K562 (cell line): ENCODE measurements around the gene CEP250. TPM values are rescaled to one million over a fixed set of nuclear protein-coding genes. Genes with fewer than 3 reads are reported as not detected.
A peak's percentile ranks its signal among the peaks of the same experiment; 100 is the strongest.

ENCODE experiments used
- BDP1 ChIP-seq: IDR thresholded peaks from 3 replicates; pipeline ENCODE4 v1.6.1; 2011; ENCODE audit not compliant: insufficient read length, insufficient read depth
- CREM ChIP-seq: IDR thresholded peaks from 2 replicates; pipeline ENCODE4 v1.6.1; 2014; ENCODE audit warnings: antibody characterized with exemption, low read depth
- FIP1L1 ChIP-seq: fragments of 200-400 bp; formaldehyde crosslinking; IDR thresholded peaks from 2 replicates; pipeline ENCODE4 v1.6.1; 2018; ENCODE audit warnings: mild to moderate bottlenecking, low read depth, low read length; ENCODE audit not compliant: poor library complexity, severe bottlenecking
- HIVEP1 ChIP-seq: fragments of 250-450 bp; sonication (Bioruptor Pico); IDR thresholded peaks from 2 replicates; pipeline ENCODE4 v1.4.0; 2020; ENCODE audit warnings: mild to moderate bottlenecking
- HNRNPUL1 ChIP-seq: fragments of 200-400 bp; formaldehyde crosslinking; IDR thresholded peaks from 2 replicates; pipeline ENCODE4 v1.6.1; 2017; ENCODE audit warnings: low read length
- ILF3 ChIP-seq: fragments of 450-650 bp; IDR thresholded peaks from 2 replicates; pipeline ENCODE4 v1.6.1; 2018; ENCODE audit warnings: antibody characterized with exemption, mild to moderate bottlenecking, moderate library complexity, borderline replicate concordance
- MYC ChIP-seq, 2 experiments: fragments of 250-450 bp in 1 of 2; sonication (Bioruptor Pico) in 1 of 2; IDR thresholded peaks; 2 replicates each; pipeline versions ENCODE4 v1.5.1 to v1.6.1; 2012 to 2021; ENCODE audit warnings: low read depth in 2 of 2, borderline replicate concordance in 1 of 2, improper control_type of control experiment in 1 of 2, low read length in 1 of 2, mild to moderate bottlenecking in 1 of 2, moderate library complexity in 1 of 2
- NCOA1 ChIP-seq: fragments of 450-650 bp; IDR thresholded peaks from 2 replicates; pipeline ENCODE4 v1.6.1; 2016; ENCODE audit warnings: low read depth
- NFE2L1 ChIP-seq: fragments of 450-650 bp; IDR thresholded peaks from 2 replicates; pipeline ENCODE4 v1.6.1; 2016; ENCODE audit warnings: missing genetic modification characterization, low read depth, mild to moderate bottlenecking, missing compliant biosample characterization, moderate library complexity, borderline replicate concordance
- PCBP2 ChIP-seq: fragments of 200-400 bp; formaldehyde crosslinking; IDR thresholded peaks from 2 replicates; pipeline ENCODE4 v1.6.1; 2018; ENCODE audit warnings: low read length, low read depth, mild to moderate bottlenecking, moderate library complexity; ENCODE audit not compliant: poor library complexity, severe bottlenecking
- PML ChIP-seq: IDR thresholded peaks from 2 replicates; pipeline ENCODE4 v1.6.1; 2012; ENCODE audit warnings: low read length, inconsistent platforms
- RBBP5 ChIP-seq: fragments of 200-600 bp; sonication (generic); IDR thresholded peaks from 2 replicates; pipeline ENCODE4 v1.6.1; 2012; ENCODE audit warnings: borderline replicate concordance, mild to moderate bottlenecking, low read length, control low read depth, inconsistent platforms; ENCODE audit not compliant: insufficient read depth, poor library complexity, severe bottlenecking
- SP1 ChIP-seq: sonication (generic); formaldehyde crosslinking; IDR thresholded peaks from 2 replicates; pipeline ENCODE4 v1.8.1; 2022; ENCODE audit warnings: mild to moderate bottlenecking, missing genetic modification reagents
- STAT5B ChIP-seq: fragments of 250-450 bp; sonication (Bioruptor Pico); IDR thresholded peaks from 2 replicates; pipeline ENCODE4 v1.8.0; 2021; ENCODE audit warnings: mild to moderate bottlenecking, inconsistent platforms
- TCF3 ChIP-seq: sonication (generic); formaldehyde crosslinking; IDR thresholded peaks from 2 replicates; pipeline ENCODE4 v1.4.0; 2020; ENCODE audit warnings: mild to moderate bottlenecking, missing genetic modification reagents
- U2AF1 ChIP-seq: fragments of 200-400 bp; formaldehyde crosslinking; optimal IDR thresholded peaks from 2 replicates; pipeline ENCODE3; 2017; ENCODE audit warnings: mild to moderate bottlenecking, low read depth, low read length, moderate library complexity
- ZFX ChIP-seq: sonication (generic); formaldehyde crosslinking; IDR thresholded peaks from 2 replicates; pipeline ENCODE4 v1.8.0; 2022; ENCODE audit warnings: mild to moderate bottlenecking, missing genetic modification reagents, moderate library complexity
- ZKSCAN3 ChIP-seq: fragments of 250-450 bp; sonication (Bioruptor Pico); IDR thresholded peaks from 2 replicates; pipeline ENCODE4 v1.4.0; 2020
- ZNF232 ChIP-seq: sonication (generic); formaldehyde crosslinking; IDR thresholded peaks from 2 replicates; pipeline ENCODE4 v1.8.0; 2022; ENCODE audit warnings: mild to moderate bottlenecking, missing genetic modification reagents
- ZNF551 ChIP-seq: fragments of 250-450 bp; sonication (Bioruptor Pico); IDR thresholded peaks from 2 replicates; pipeline ENCODE4 v1.5.0; 2021; ENCODE audit warnings: mild to moderate bottlenecking, moderate library complexity
- ZNF785 ChIP-seq: fragments of 250-450 bp; sonication (Bioruptor Pico); IDR thresholded peaks from 2 replicates; pipeline ENCODE4 v1.4.0; 2020; ENCODE audit warnings: mild to moderate bottlenecking
- polyA plus RNA-seq, 8 experiments: library from polyadenylated mRNA; depleted of rRNA in 4 of 8; stranded (reverse) in 5 of 8; unstranded in 3 of 8; fragments of >200 nt; fragmentation: Nextera tagmentation in 2 of 8; fragmentation: Illumina TruSeq in 1 of 8; extraction: Ambion mirVana in 2 of 8; extraction: Trizol in 1 of 8; gene quantifications; 2 replicates each; pipeline versions ENCODE4 v1.2.1 to v1.2.3, GENCODE V29; 2011 to 2014; ENCODE audit warnings: inconsistent platforms in 1 of 8, missing spikeins in 1 of 8
- total RNA-seq, 7 experiments: library from RNA; depleted of rRNA in 6 of 7; stranded (reverse); fragments of >200 nt in 6 of 7; fragmentation: Illumina TruSeq in 2 of 7; extraction: Trizol in 2 of 7; gene quantifications; 2 replicates each; pipeline versions ENCODE4 v1.2.1 to v1.2.3, GENCODE V29; 2011 to 2021; ENCODE audit warnings: low replicate concordance in 1 of 7
- TF ChIP-seq, protein P1 (sequence below): fragments of 450-650 bp; IDR thresholded peaks from 2 replicates; pipeline ENCODE4 v1.6.1; 2016; ENCODE audit warnings: borderline replicate concordance
- TF ChIP-seq, protein P2 (sequence below): fragments of 150-350 bp; conservative IDR thresholded peaks from 2 replicates; pipeline ENCODE4 v1.6.1; 2014; ENCODE audit warnings: low read length

CEP250 gene
- total and polyA plus RNA-seq, 9 of the 15 experiments (the other 6 are each of a cell fraction or from before 2014, with no cell fraction given) = 2.5 to 41.9 (median 20.5) TPM

DNA sequence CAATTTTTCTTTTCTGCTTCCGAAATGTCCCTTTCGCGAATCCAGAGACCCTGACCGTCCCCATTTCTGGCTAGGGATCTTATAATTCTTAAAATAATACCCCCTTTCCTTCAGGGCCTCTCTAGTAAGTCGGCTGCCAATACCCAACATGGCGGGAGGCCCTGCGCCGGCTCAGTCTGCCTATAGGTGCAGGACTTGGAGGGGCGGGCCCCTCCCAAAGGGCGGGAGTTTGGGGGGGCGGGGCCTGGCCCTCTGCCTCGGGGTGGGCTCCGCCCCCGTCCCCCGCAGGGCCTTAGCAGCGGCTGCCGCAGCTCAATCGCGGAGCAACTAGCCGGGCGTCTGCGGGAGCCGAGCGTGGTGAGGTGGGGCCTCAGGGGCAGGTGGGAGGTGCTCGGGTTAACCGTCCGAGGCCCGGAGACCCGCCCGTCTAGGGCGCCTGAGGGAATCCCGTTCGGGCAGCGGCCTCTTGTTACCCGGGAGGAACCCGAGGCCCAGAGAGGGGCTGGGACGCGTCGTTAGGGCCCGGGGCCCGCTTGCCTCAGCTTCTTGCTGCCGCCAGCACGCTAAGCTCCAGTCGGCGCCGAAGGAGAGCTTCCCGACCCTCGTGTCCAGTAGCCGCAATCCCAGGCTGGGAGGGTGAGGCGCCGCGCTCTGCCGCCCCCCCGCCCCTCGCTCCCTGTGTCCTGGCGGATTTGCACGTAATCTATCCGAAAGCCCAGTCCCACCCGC is at the start of gene CEP250 (continued):
- no peak for TF ChIP-seq ILF3
- TF ChIP-seq ZKSCAN3 (CRISPR knock-in tag) = no peak
- TF ChIP-seq PCBP2 = no peak
- no peak for TF ChIP-seq NFE2L1 (tag)
- TF ChIP-seq STAT5B (CRISPR knock-in tag) = no peak
- TF ChIP-seq ZNF551 = no peak
- TF ChIP-seq CREM = no peak; the same call in 1 of the 2 replicates
- no peak for TF ChIP-seq BDP1
- TF ChIP-seq ZNF785 (CRISPR knock-in tag) = no peak
- no peak for TF ChIP-seq NCOA1
- TF ChIP-seq MYC (IDR thresholded peaks at IDR 0.05; ENCODE audit: low read depth, low read length) = peak; percentile 52; the same call in 1 of the 2 replicates
- TF ChIP-seq MYC (CRISPR knock-in tag; IDR thresholded peaks at IDR 0.05; ENCODE audit: borderline replicate concordance, low read depth) = 0 out of 2 replicates have a peak, but pooled peaks have one; percentile 20
- peak; percentile 95 for TF ChIP-seq ZFX (CRISPR knock-in tag)
- no peak; the same call in 1 of the 2 replicates for TF ChIP-seq TCF3 (CRISPR knock-in tag)
- TF ChIP-seq PML = 0 out of 2 replicates have a peak, but pooled peaks have one; percentile 56
- peak; percentile 81 for TF ChIP-seq SP1
- TF ChIP-seq FIP1L1 = peak; percentile 58
- no peak for TF ChIP-seq HNRNPUL1
- peak; percentile 55 for TF ChIP-seq U2AF1
- peak; percentile 50 for TF ChIP-seq RBBP5
- TF ChIP-seq, protein P1, sequence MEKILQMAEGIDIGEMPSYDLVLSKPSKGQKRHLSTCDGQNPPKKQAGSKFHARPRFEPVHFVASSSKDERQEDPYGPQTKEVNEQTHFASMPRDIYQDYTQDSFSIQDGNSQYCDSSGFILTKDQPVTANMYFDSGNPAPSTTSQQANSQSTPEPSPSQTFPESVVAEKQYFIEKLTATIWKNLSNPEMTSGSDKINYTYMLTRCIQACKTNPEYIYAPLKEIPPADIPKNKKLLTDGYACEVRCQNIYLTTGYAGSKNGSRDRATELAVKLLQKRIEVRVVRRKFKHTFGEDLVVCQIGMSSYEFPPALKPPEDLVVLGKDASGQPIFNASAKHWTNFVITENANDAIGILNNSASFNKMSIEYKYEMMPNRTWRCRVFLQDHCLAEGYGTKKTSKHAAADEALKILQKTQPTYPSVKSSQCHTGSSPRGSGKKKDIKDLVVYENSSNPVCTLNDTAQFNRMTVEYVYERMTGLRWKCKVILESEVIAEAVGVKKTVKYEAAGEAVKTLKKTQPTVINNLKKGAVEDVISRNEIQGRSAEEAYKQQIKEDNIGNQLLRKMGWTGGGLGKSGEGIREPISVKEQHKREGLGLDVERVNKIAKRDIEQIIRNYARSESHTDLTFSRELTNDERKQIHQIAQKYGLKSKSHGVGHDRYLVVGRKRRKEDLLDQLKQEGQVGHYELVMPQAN = peak; percentile 49; the same call in 1 of the 2 replicates
- TF ChIP-seq HIVEP1 = no peak
- TF ChIP-seq, protein P2, sequence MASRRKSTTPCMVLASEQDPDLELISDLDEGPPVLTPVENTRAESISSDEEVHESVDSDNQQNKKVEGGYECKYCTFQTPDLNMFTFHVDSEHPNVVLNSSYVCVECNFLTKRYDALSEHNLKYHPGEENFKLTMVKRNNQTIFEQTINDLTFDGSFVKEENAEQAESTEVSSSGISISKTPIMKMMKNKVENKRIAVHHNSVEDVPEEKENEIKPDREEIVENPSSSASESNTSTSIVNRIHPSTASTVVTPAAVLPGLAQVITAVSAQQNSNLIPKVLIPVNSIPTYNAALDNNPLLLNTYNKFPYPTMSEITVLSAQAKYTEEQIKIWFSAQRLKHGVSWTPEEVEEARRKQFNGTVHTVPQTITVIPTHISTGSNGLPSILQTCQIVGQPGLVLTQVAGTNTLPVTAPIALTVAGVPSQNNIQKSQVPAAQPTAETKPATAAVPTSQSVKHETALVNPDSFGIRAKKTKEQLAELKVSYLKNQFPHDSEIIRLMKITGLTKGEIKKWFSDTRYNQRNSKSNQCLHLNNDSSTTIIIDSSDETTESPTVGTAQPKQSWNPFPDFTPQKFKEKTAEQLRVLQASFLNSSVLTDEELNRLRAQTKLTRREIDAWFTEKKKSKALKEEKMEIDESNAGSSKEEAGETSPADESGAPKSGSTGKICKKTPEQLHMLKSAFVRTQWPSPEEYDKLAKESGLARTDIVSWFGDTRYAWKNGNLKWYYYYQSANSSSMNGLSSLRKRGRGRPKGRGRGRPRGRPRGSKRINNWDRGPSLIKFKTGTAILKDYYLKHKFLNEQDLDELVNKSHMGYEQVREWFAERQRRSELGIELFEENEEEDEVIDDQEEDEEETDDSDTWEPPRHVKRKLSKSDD = no peak
- peak; percentile 90; the same call in 1 of the 2 replicates for TF ChIP-seq ZNF232 (CRISPR knock-in tag)
